Measurements from ENCODE around the gene SNX4.

DNA sequence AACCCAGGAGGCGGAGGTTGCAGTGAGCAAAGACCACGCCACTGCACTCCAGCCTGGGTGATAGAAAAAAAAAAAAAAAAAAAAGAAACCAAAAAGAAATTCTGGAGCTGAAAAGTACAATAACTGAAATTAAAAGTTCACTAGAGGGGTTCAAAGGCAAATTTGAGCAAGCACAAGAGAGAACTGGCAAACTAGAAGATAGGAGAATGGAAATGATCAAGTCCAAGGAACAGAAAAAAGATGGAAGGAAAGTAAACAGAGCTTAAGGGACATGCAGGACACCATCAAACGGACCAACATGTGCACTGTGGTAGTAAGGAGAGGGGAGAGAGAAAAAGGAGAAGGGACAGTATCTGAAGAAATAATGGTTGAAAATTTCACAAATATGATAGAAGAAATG is 12.9 kb downstream of the SNX4 start:
- TF ChIP-seq, protein P1, sequence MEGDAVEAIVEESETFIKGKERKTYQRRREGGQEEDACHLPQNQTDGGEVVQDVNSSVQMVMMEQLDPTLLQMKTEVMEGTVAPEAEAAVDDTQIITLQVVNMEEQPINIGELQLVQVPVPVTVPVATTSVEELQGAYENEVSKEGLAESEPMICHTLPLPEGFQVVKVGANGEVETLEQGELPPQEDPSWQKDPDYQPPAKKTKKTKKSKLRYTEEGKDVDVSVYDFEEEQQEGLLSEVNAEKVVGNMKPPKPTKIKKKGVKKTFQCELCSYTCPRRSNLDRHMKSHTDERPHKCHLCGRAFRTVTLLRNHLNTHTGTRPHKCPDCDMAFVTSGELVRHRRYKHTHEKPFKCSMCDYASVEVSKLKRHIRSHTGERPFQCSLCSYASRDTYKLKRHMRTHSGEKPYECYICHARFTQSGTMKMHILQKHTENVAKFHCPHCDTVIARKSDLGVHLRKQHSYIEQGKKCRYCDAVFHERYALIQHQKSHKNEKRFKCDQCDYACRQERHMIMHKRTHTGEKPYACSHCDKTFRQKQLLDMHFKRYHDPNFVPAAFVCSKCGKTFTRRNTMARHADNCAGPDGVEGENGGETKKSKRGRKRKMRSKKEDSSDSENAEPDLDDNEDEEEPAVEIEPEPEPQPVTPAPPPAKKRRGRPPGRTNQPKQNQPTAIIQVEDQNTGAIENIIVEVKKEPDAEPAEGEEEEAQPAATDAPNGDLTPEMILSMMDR (IDR thresholded peaks at IDR 0.05): no peak
- no peak for TF ChIP-seq EZH2 (IDR thresholded peaks at IDR 0.05; ENCODE audit: borderline replicate concordance, insufficient read depth, low read depth, low read length, poor library complexity, severe bottlenecking)
